CD4-positive, CD25-positive, alpha-beta regulatory T cell (primary cell): ENCODE data around the gene SHANK2. TPM values are rescaled to one million over a fixed set of nuclear protein-coding genes. Genes with fewer than 3 reads are reported as not detected.

Experiments
- ATAC-seq, 2 donors: fragments of 150-1000 bp; cut with Tn5 transposase; one replicate each; pipeline ENCODE4 v1.10.0; 2021; ENCODE audit warnings: low read depth in 2 of 2, moderate number of reproducible peaks in 2 of 2, moderate library complexity in 1 of 2
- DNase-seq, 3 donors: peaks; one replicate each; pipeline versions ENCODE4 v3.0.0 to v3.0.0-alpha.2; 2012 to 2022; ENCODE audit warnings: mixed read lengths in 1 of 3
- H3K27ac ChIP-seq: one replicate; pipeline ENCODE4 v1.7.0; 2013; ENCODE audit warnings: mild to moderate bottlenecking, low read length; ENCODE audit not compliant: insufficient read depth, poor library complexity, severe bottlenecking
- H3K27me3 ChIP-seq: one replicate; pipeline ENCODE4 v1.7.0; 2013; ENCODE audit warnings: low read length; ENCODE audit not compliant: control insufficient read depth, insufficient read depth
- H3K36me3 ChIP-seq: one replicate; pipeline ENCODE4 v1.7.0; 2013; ENCODE audit warnings: mild to moderate bottlenecking, low read length, moderate library complexity; ENCODE audit not compliant: control insufficient read depth, insufficient read depth
- H3K4me1 ChIP-seq: 2 replicates; pipeline ENCODE4 v1.7.0; 2013; ENCODE audit warnings: mild to moderate bottlenecking, low read length; ENCODE audit not compliant: insufficient read depth, control insufficient read depth, poor library complexity, severe bottlenecking
- H3K4me3 ChIP-seq: one replicate; pipeline ENCODE4 v1.7.0; 2013; ENCODE audit warnings: low read depth, mild to moderate bottlenecking, low read length, moderate library complexity
- H3K9me3 ChIP-seq, 2 experiments: 1 replicate in 1 of 2; 2 replicates in 1 of 2; pipeline ENCODE4 v1.7.0; 2013; ENCODE audit warnings: low read length in 2 of 2, mild to moderate bottlenecking in 1 of 2, moderate library complexity in 1 of 2; ENCODE audit not compliant: control insufficient read depth in 2 of 2
- H3K27ac Mint-ChIP-seq, 3 donors: one replicate each; pipeline ENCODE4 v1.8.0; 2020 to 2022; ENCODE audit warnings: mild to moderate bottlenecking in 3 of 3, mixed read lengths in 3 of 3, moderate library complexity in 2 of 3
- H3K27me3 Mint-ChIP-seq: one replicate; pipeline ENCODE4 v1.8.0; 2022; ENCODE audit warnings: mild to moderate bottlenecking, mixed read lengths
- H3K36me3 Mint-ChIP-seq: one replicate; pipeline ENCODE4 v1.8.0; 2020; ENCODE audit warnings: mixed read lengths
- H3K4me1 Mint-ChIP-seq, 4 donors: one replicate each; pipeline ENCODE4 v1.8.0; 2020 to 2022; ENCODE audit warnings: mixed read lengths in 4 of 4, mild to moderate bottlenecking in 1 of 4
- H3K4me3 Mint-ChIP-seq, 4 donors: one replicate each; pipeline ENCODE4 v1.8.0; 2020 to 2022; ENCODE audit warnings: mild to moderate bottlenecking in 4 of 4, mixed read lengths in 4 of 4, moderate library complexity in 3 of 4
- H3K9me3 Mint-ChIP-seq, 7 donors: one replicate each; pipeline ENCODE4 v1.8.0; 2020 to 2022; ENCODE audit warnings: mixed read lengths in 7 of 7, mild to moderate bottlenecking in 3 of 7, moderate library complexity in 2 of 7
- polyA plus RNA-seq, 4 donors: library from polyadenylated mRNA; unstranded; fragments of 300-500 nt; fragmentation: Illumina TruSeq; gene quantifications; one replicate each; pipeline ENCODE4 v1.2.3, GENCODE V29; 2021
- total RNA-seq: library from RNA; stranded (reverse); gene quantifications from one replicate; pipeline ENCODE4 v1.2.3, GENCODE V29; 2022

The SHANK2 gene
- total RNA-seq (not detected), polyA plus RNA-seq (not detected)

DNA sequence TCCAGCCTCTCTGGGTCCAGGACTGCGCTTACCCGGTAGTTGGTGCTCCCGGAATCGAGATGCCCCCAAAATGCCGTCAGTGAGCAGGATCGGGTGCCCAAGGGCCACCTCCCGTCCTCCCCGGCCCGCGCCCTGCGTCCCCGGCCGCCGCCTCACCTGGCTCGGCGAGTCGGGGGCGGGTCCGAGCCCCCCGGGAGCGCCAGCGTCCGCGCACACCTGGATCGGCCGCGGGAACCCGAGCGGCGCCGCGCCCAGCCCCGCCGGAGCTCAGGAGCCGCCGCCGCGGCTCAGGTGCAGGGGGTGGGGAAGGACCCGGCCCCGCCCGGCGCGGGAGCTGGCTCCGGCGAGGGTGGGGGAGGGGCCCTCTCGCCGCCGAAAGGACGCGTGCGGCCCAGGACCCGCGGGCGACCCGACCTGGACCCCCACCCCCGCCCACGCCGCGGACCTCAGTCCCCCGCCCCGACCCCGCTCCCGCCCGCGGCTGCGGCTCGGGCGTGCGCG lies at the start of gene SHANK2:
TSS of gene SHANK2 (minus strand) at position 309 of the 501 bp plus-strand sequence. CDS start 105,251 bp downstream, outside the sequence.
- no peak within 1 kb of the TSS for H3K4me3 ChIP-seq
- Mint-ChIP-seq H3K4me3 (no peak within 1 kb of the TSS), H3K27me3 (peaks cover 50% of the 10 kb centered on the region), H3K36me3 (no peaks in the 10 kb centered on the region), H3K4me1 (peaks cover 0 to 10% (median 4%) of the 10 kb centered on the region in 4 donors), H3K27ac (no peak within 1 kb of the TSS), H3K9me3 (peaks cover 0 to 2% (median 0%) of the 10 kb centered on the region in 7 donors)
- DNase-seq (no peak), ATAC-seq (no peak)
- H3K27me3 ChIP-seq = no peaks in the 10 kb centered on the region
- no peaks in the 10 kb centered on the region for H3K9me3 ChIP-seq
- no peak within 1 kb of the TSS for H3K27ac ChIP-seq
- H3K36me3 ChIP-seq = no peaks in the 10 kb centered on the region
- H3K4me1 ChIP-seq = peaks cover 7% of the 10 kb centered on the region

GRCh38 chr11:71301858-71302533 lies 49.6 kb upstream of the SHANK2 start:
- Histone ChIP-seq H3K9me3 (no peaks in the 10 kb centered on the region), H3K36me3 (no peaks in the 10 kb centered on the region), H3K27ac (no peak overlapping the region), H3K4me3 (no peak overlapping the region), H3K27me3 (no peaks in the 10 kb centered on the region), H3K4me1 (no peaks in the 10 kb centered on the region)
- Mint-ChIP-seq H3K4me1 (no peaks in the 10 kb centered on the region), H3K36me3 (no peaks in the 10 kb centered on the region), H3K4me3 (no peak overlapping the region), H3K9me3 (no peaks in the 10 kb centered on the region), H3K27me3 (peaks cover 4% of the 10 kb centered on the region), H3K27ac (no peak overlapping the region)
- ATAC-seq (no peak), DNase-seq (no peak)

DNA sequence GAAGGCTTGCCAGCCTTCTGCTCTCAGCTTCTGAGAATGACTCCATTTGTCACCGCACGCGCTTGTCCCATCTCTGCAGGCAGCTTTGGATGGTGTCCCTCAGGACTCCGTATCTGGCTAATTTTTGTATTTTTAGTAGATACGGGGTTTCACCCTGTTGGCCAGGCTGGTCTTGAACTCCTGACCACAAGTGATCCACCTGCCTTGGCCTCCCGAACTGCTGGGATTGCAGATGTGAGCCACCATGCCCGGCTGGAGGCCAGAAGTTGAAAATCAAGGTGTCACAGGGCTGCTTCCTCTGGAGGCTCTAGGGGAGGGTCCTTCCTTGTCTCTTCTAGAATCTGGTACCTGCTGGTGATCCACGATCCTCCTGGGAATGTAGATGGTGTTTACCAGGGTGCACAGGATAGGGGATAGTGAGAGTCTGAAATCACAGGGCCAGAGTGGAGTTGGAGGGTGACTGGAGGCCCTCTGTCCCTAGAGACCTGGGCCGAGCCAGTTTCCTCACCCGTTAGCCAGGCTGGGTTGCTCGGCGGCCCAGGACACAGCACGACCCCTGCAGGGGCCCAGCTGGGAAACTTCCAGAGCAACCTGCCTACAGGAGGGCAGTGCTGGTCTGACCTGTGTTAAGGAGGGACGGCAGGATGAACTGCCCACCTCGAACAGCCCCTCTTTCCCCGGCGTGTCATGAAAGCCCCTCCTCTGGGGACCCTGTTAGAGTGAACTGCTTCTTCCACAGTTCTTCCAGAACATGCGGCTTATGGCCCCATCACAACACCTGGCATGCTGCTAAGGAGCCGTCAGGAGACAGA lies 48.9 kb upstream of the SHANK2 start:
- Histone ChIP-seq H3K27ac (no peak overlapping the region), H3K9me3 (no peaks in the 10 kb centered on the region), H3K27me3 (no peaks in the 10 kb centered on the region), H3K4me3 (no peak overlapping the region), H3K36me3 (no peaks in the 10 kb centered on the region), H3K4me1 (no peaks in the 10 kb centered on the region)
- H3K4me1 Mint-ChIP-seq = no peaks in the 10 kb centered on the region
- no peak for ATAC-seq
- H3K36me3 Mint-ChIP-seq = no peaks in the 10 kb centered on the region
- H3K27ac Mint-ChIP-seq = no peak overlapping the region
- H3K4me3 Mint-ChIP-seq = no peak overlapping the region
- H3K27me3 Mint-ChIP-seq = peaks cover 4% of the 10 kb centered on the region
- peaks cover 0 to 4% (median 0%) of the 10 kb centered on the region in 7 donors for H3K9me3 Mint-ChIP-seq
- DNase-seq = no peak

DNA sequence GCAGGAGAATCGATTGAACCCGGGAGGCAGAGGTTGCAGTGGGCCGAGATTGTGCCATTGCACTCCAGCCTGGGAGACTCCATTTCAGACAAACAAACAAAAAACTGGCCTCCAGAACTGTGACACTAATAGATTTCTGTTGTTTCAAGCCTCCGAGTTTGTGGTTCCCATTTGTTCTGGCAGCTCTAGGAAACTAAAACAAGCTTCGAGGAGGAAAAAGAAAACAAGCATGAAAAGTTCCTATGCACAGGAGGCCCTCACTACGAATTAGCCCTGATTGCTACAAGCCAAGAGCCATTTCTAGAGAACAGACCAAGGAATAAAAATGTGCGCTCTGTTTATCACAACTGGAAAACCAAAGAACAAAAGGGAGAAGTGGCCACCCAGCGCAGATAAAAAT lies 47.8 kb upstream of the SHANK2 start:
- peaks cover 0 to 4% (median 0%) of the 10 kb centered on the region in 7 donors for H3K9me3 Mint-ChIP-seq
- no peaks in the 10 kb centered on the region for H3K27me3 Mint-ChIP-seq

GRCh38 chr11:71298761-71299181 lies 46.4 kb upstream of the SHANK2 start:
- no peak for DNase-seq
- H3K36me3 Mint-ChIP-seq = no peaks in the 10 kb centered on the region
- no peak overlapping the region for H3K4me3 Mint-ChIP-seq

More for the DNA sequence above, 47.8 kb upstream of the SHANK2 start:
- H3K27ac Mint-ChIP-seq = no peak overlapping the region
- ATAC-seq (no peak), DNase-seq (no peak)
- no peaks in the 10 kb centered on the region for H3K9me3 ChIP-seq
- H3K36me3 Mint-ChIP-seq = no peaks in the 10 kb centered on the region
- no peaks in the 10 kb centered on the region for H3K27me3 ChIP-seq
- H3K4me1 Mint-ChIP-seq = no peaks in the 10 kb centered on the region
- no peaks in the 10 kb centered on the region for H3K4me1 ChIP-seq
- H3K27ac ChIP-seq = no peak overlapping the region
- no peak overlapping the region for H3K4me3 Mint-ChIP-seq
- H3K4me3 ChIP-seq = no peak overlapping the region
- no peaks in the 10 kb centered on the region for H3K36me3 ChIP-seq

GRCh38 chr11:71298016-71298550 lies 45.7 kb upstream of the SHANK2 start:
- DNase-seq (no peak), ATAC-seq (no peak)
- Histone ChIP-seq H3K36me3 (no peaks in the 10 kb centered on the region), H3K9me3 (no peaks in the 10 kb centered on the region), H3K27ac (no peak overlapping the region), H3K4me1 (no peaks in the 10 kb centered on the region), H3K27me3 (no peaks in the 10 kb centered on the region), H3K4me3 (no peak overlapping the region)
- Mint-ChIP-seq H3K27ac (no peak overlapping the region), H3K4me1 (no peaks in the 10 kb centered on the region), H3K27me3 (no peaks in the 10 kb centered on the region), H3K4me3 (no peak overlapping the region), H3K36me3 (no peaks in the 10 kb centered on the region), H3K9me3 (peaks cover 0 to 6% (median 2%) of the 10 kb centered on the region in 7 donors)

More at GRCh38 chr11:71298761-71299181, 46.4 kb upstream of the SHANK2 start:
- no peak overlapping the region for H3K27ac Mint-ChIP-seq
- Histone ChIP-seq H3K4me3 (no peak overlapping the region), H3K27me3 (no peaks in the 10 kb centered on the region), H3K9me3 (no peaks in the 10 kb centered on the region), H3K27ac (no peak overlapping the region), H3K4me1 (no peaks in the 10 kb centered on the region), H3K36me3 (no peaks in the 10 kb centered on the region)
- H3K4me1 Mint-ChIP-seq = no peaks in the 10 kb centered on the region
- H3K27me3 Mint-ChIP-seq = no peaks in the 10 kb centered on the region
- peaks cover 0 to 4% (median 0%) of the 10 kb centered on the region in 7 donors for H3K9me3 Mint-ChIP-seq
- ATAC-seq = no peak

- Histone ChIP-seq H3K27ac (no peak overlapping the region), H3K4me1 (no peaks in the 10 kb centered on the region), H3K9me3 (no peaks in the 10 kb centered on the region), H3K36me3 (no peaks in the 10 kb centered on the region), H3K4me3 (no peak overlapping the region), H3K27me3 (no peaks in the 10 kb centered on the region)
- Mint-ChIP-seq H3K27ac (no peak overlapping the region), H3K4me1 (no peaks in the 10 kb centered on the region), H3K36me3 (no peaks in the 10 kb centered on the region), H3K4me3 (no peak overlapping the region), H3K9me3 (peaks cover 1 to 30% (median 9%) of the 10 kb centered on the region in 7 donors), H3K27me3 (no peaks in the 10 kb centered on the region)
- DNase-seq = no peak
- no peak for ATAC-seq
Measured at GRCh38 chr11:71294846-71295600, 42.6 kb upstream of the SHANK2 start.
